Panc1 (cell line): Measurements from ENCODE around the gene CARNS1. TPM values are rescaled to one million over a fixed set of nuclear protein-coding genes. Genes with fewer than 3 reads are reported as not detected.

Source experiments
- ATAC-seq: fragments of 200-7000 bp; cut with Tn5 transposase; 2 replicates; pipeline ENCODE4 v1.9.1; 2020; ENCODE audit warnings: mild to moderate bottlenecking, moderate library complexity
- BruUV-seq: library from RNA; stranded (reverse); fragments of 400-500 nt; replicated peaks from 2 replicates; lab custom pipeline; 2021; lab: Mats Ljungman, UMichigan
- CTCF ChIA-PET: fragments of 300-600 bp; sonication (Branson Sonifier 250); formaldehyde crosslinking; loops from one replicate; lab custom pipeline; 2022; ENCODE audit warnings: antibody characterized with exemption; lab: Charles Lee
- POLR2A ChIA-PET: fragments of 300-600 bp; sonication (Branson Sonifier 250); formaldehyde crosslinking; loops from one replicate; lab custom pipeline; 2022; ENCODE audit warnings: antibody characterized with exemption; lab: Charles Lee
- DNase-seq: peaks from one replicate; pipeline ENCODE4 v3.0.0-alpha.2; 2010; ENCODE audit warnings: low read depth, low spot score
- H3K27ac ChIP-seq: 2 replicates; pipeline ENCODE4 v1.5.1; 2011; ENCODE audit warnings: mild to moderate bottlenecking, low read length, inconsistent platforms
- H3K27me3 ChIP-seq: fragments of 200-500 bp; sonication (Bioruptor generic); 2 replicates; pipeline ENCODE4 v1.6.0; 2014; ENCODE audit warnings: low read length, inconsistent platforms; ENCODE audit not compliant: control insufficient read depth, insufficient read depth
- H3K36me3 ChIP-seq: fragments of 200-500 bp; sonication (Bioruptor generic); 2 replicates; pipeline ENCODE4 v1.5.1; 2014; ENCODE audit warnings: inconsistent platforms, mild to moderate bottlenecking, low read length, moderate library complexity; ENCODE audit not compliant: control insufficient read depth, insufficient read depth
- H3K4me1 ChIP-seq: 2 replicates; pipeline ENCODE4 v1.5.1; 2011; ENCODE audit warnings: inconsistent platforms, mild to moderate bottlenecking, low read length, moderate library complexity; ENCODE audit not compliant: control insufficient read depth, insufficient read depth
- H3K4me3 ChIP-seq, 2 experiments: 2 replicates each; pipeline ENCODE4 v1.5.1; 2011 to 2012; ENCODE audit warnings: low read depth in 2 of 2, low read length in 2 of 2, mild to moderate bottlenecking in 2 of 2, inconsistent platforms in 1 of 2, moderate library complexity in 1 of 2
- H3K9me3 ChIP-seq: fragments of 200-500 bp; sonication (Bioruptor generic); 2 replicates; pipeline ENCODE4 v1.5.1; 2014; ENCODE audit warnings: low read depth, mild to moderate bottlenecking, inconsistent platforms, low read length, moderate library complexity; ENCODE audit not compliant: control insufficient read depth, insufficient read depth
- CTCF ChIP-seq: fragments of 450-650 bp; IDR thresholded peaks from 2 replicates; pipeline ENCODE4 v1.5.1; 2017; ENCODE audit warnings: mild to moderate bottlenecking
- POLR2AphosphoS5 ChIP-seq: IDR thresholded peaks from 2 replicates; pipeline ENCODE4 v1.6.1; 2012; ENCODE audit warnings: mild to moderate bottlenecking, low read depth, low read length, moderate library complexity
- REST ChIP-seq, 2 experiments: IDR thresholded peaks; 2 replicates each; pipeline ENCODE4 v1.6.1; 2011 to 2012; ENCODE audit warnings: low read depth in 2 of 2, control low read depth in 1 of 2, low read length in 1 of 2, mild to moderate bottlenecking in 1 of 2, moderate library complexity in 1 of 2; ENCODE audit not compliant: insufficient read depth in 1 of 2
- SIN3A ChIP-seq: IDR thresholded peaks from 2 replicates; pipeline ENCODE4 v1.6.1; 2012; ENCODE audit warnings: low read depth, mild to moderate bottlenecking, low read length, moderate library complexity, borderline replicate concordance; ENCODE audit not compliant: insufficient read depth
- TCF7L2 ChIP-seq: IDR thresholded peaks from 2 replicates; pipeline ENCODE4 v1.6.1; 2011; ENCODE audit warnings: mild to moderate bottlenecking, low read depth, low read length, inconsistent platforms
- in situ Hi-C: cut with HindIII; loops from 2 replicates; pipeline ENCODE4 v1.10.0; 2016; ENCODE audit warnings: low sequenced_read_pairs, low pct_unique_long_range_greater_than_20kb
- intact Hi-C: fragments of 100-400 bp; cut with micrococcal nuclease; formaldehyde crosslinking; loops from one replicate; pipeline ENCODE4 v1.10.0; 2022; ENCODE audit not compliant: unreplicated experiment
- total RNA-seq: library from RNA; stranded (reverse); gene quantifications from one replicate; pipeline ENCODE4 v1.2.1, GENCODE V29; 2021; ENCODE audit not compliant: unreplicated experiment

The CARNS1 gene
- total RNA-seq, 1 experiment from 2014 or later: 1.0 TPM

GRCh38 chr11:67470337-67471002 is 55.0 kb downstream of the CARNS1 start:
- in situ Hi-C loops: no loop called here
- Histone ChIP-seq H3K9me3 (no peaks in the 10 kb centered on the region), H3K4me3 (no peak overlapping the region), H3K27ac (no peak overlapping the region), H3K27me3 (no peaks in the 10 kb centered on the region), H3K4me1 (peaks cover 26% of the 10 kb centered on the region), H3K36me3 (no peaks in the 10 kb centered on the region; the same call in 1 of the 2 replicates)
- TF ChIP-seq REST (IDR thresholded peaks at IDR 0.05; ENCODE audit: insufficient read depth in 1 of 2, low read depth in 2 of 2, low read length in 1 of 2) (no peak), SIN3A (no peak), TCF7L2 (no peak), POLR2AphosphoS5 (no peak), CTCF (no peak)
- ChIA-PET CTCF (interaction anchor here (0.7 to 1.2 kb wide), 3 partner anchors 19 to 119 kb away, joined by 3 to 9 read pairs (median 3); partner anchors contain the start of gene PPP1CA), POLR2A (interaction anchor here (0.6 kb wide), 1 partner anchor 89 kb away, joined by 8 read pairs; no protein-coding TSS in a partner anchor)
- no peak for DNase-seq
- intact Hi-C loops: no loop called here
- no TSS peak for BruUV-seq
- no peak for ATAC-seq

GRCh38 chr11:67472882-67473281 is 57.4 kb downstream of the CARNS1 start:
- H3K4me1 ChIP-seq: peaks cover 10% of the 10 kb centered on the region
- no peak overlapping the region for H3K4me3 ChIP-seq
- DNase-seq (no peak), ATAC-seq (no peak)
- H3K27me3 ChIP-seq: no peaks in the 10 kb centered on the region
- TF ChIP-seq POLR2AphosphoS5 (no peak), REST (IDR thresholded peaks at IDR 0.05; ENCODE audit: insufficient read depth in 1 of 2, low read depth in 2 of 2, low read length in 1 of 2) (no peak), CTCF (no peak), SIN3A (no peak), TCF7L2 (no peak)
- intact Hi-C loops (no loop called here), in situ Hi-C loops (no loop called here)
- no TSS peak for BruUV-seq
- H3K27ac ChIP-seq: no peak overlapping the region
- ChIA-PET CTCF (no interaction called here), POLR2A (no interaction called here)
- no peaks in the 10 kb centered on the region; the same call in 1 of the 2 replicates for H3K36me3 ChIP-seq
- no peaks in the 10 kb centered on the region for H3K9me3 ChIP-seq
